A673 (cell line): ENCODE data around the gene PRDM1.

Source experiments
- CTCF ChIP-seq: fragments of 300-800, 200-600 bp; sonication (generic); conservative IDR thresholded peaks from 2 replicates; pipeline ENCODE4 v1.5.1; 2017; ENCODE audit warnings: low read depth, mild to moderate bottlenecking, antibody characterized with exemption, low read length, moderate library complexity, mixed read lengths
- EZH2 ChIP-seq: fragments of 200-600 bp; sonication (generic); IDR thresholded peaks from 2 replicates; pipeline ENCODE4 v1.6.1; 2017; ENCODE audit warnings: borderline replicate concordance, low read depth, mild to moderate bottlenecking, mixed read lengths, antibody characterized with exemption, low read length; ENCODE audit not compliant: poor library complexity, severe bottlenecking

GRCh38 chr6:106076139-106076538 lies 10.0 kb upstream of the PRDM1 start:
- TF ChIP-seq CTCF (no peak), EZH2 (no peak)
